Left lobe of liver (tissue), 2 donors: ENCODE results near the gene FAM13A. TPM values are rescaled to one million over a fixed set of nuclear protein-coding genes. Genes with fewer than 3 reads are reported as not detected.
A peak's percentile ranks its signal among the peaks of the same experiment; 100 is the strongest.
"Not testable (repeated sequence)": the region's sequence is repeated elsewhere in the genome, so short reads cannot be mapped to it uniquely, and the experiment has no call there.

Source experiments
- ATAC-seq: fragments of 200-7000 bp; cut with Tn5 transposase; one replicate; pipeline ENCODE4 v1.9.1; 2020; ENCODE audit warnings: mild to moderate bottlenecking, moderate library complexity
- DNase-seq: peaks from one replicate; pipeline ENCODE4 v3.0.0-alpha.2; 2020; ENCODE audit warnings: low spot score
- total RNA-seq: library from RNA; stranded (reverse); gene quantifications from one replicate; pipeline ENCODE4 v1.2.1, GENCODE V29; 2021
- donor health status: DM: no; HTN: no; CAD: no; lungs with moderate emphysema.
- donor health status: DM: no; HTN: yes; CAD: no.

The FAM13A gene
- total RNA-seq, 1 donor from 2014 or later = 70.2 TPM

DNA sequence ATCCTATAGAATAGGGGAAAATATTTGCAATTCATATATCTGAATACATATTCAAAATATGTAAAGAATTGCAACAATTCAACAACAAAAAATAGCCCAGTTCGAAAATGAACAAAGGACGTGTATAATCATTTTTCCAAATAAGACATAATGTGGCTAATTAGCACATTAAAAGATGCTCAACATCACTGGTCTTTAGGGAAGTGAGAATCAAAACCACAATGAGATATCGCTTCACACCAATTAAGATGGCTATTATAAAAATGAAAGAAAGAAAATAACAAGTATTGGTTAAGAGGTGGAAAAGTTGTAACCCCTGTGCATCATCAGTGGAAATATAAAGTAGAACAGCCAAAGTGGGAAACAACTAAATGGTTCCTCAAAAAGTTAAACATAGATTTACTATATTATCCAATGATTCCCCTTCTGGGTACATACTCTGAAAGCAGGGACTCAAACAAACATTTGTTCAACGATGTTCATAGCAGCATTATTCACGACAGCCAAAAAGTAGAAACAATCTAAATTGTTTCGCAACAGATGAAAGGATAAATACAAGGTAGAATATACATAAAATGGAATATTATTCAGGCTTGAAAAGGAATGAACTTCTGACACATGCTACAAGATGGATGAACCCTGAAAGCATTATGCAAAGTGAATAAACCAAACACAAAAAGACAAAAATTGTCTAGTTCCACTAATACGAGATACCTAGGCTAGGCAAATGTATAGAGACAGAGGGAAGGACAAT is 12.7 kb downstream of the FAM13A start:
- ATAC-seq (no peak), DNase-seq (no peak)

- DNase-seq (no peak), ATAC-seq (no peak)
Observed at GRCh38 chr4:89042055-89042454, 14.9 kb downstream of the FAM13A start.

- ATAC-seq (no peak), DNase-seq (no peak)
Observed at GRCh38 chr4:89039730-89040338, 17.2 kb downstream of the FAM13A start.

DNA sequence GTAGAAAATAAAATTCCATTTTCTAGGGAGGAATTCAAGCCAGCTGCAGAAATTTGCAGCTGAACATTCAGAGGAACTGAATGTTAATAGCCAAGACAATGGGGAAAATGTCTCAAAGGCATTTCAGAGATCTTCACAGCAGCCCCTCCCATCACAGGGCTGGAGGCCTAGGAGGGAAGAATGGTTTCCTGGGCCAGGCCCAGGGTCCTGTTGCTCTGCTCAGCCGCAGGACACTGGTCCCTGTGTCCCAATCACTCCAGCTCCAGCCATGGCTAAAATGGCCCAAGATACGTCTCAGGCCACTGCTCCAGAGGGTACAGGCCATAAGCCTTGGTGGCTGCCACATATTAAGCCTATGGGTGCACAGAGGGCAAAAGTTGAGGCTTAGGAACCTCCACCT is 20.4 kb downstream of the FAM13A start:
- no peak for DNase-seq
- no peak for ATAC-seq

- DNase-seq (no peak), ATAC-seq (no peak)
Observed at GRCh38 chr4:89031272-89031671, 25.7 kb downstream of the FAM13A start.

DNA sequence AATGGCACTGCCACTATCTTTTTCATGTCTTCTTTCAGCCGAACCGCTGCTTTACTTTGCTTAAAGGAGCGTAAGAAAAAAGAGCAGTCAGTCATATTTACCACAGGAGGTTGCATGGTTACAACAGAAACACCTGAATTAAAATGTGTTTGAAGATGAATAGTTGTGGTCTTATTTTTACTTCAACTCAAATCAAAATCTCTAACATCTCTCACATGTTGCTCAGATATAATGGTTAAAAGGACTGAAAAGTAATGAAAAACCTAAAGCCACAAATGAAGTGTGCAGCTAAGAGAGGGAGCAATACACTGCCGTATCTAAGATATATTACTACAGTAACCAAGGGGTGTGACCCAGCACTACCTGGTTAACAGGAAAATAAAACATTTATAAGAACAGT is 27.4 kb downstream of the FAM13A start:
- no peak for ATAC-seq
- no peak for DNase-seq

- ATAC-seq = no peak
- DNase-seq = no peak
Observed at GRCh38 chr4:89026542-89026941, 30.4 kb downstream of the FAM13A start.

DNA sequence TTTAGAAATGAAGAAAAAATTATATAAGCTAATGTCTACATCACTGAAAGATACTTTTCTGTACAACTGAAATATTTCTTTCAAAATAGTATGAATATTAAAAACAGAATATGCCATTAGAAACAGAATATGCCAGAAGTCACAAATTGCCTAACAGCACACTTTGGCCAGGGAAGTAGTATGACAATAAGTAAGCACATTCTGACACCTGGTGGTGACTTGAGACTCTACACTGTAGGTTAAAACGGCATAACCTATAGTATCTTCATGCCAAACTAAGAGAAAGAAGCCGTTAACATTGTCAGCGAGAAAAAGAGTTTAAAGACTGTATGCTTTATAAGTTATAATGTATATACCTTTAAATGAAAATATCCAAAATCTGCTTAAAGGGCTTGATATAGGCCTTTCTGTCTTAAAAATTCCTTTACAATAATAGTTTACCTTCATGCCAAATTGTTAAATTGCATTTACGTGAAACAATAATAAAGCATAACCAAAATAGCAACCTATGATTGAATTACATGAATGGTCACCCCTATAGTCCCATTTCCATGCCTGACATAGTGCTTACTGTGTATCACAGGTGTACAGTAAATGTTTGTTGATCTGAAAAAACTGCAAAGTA is 32.8 kb downstream of the FAM13A start:
- DNase-seq (peak; percentile 56), ATAC-seq (peak; percentile 100)

DNA sequence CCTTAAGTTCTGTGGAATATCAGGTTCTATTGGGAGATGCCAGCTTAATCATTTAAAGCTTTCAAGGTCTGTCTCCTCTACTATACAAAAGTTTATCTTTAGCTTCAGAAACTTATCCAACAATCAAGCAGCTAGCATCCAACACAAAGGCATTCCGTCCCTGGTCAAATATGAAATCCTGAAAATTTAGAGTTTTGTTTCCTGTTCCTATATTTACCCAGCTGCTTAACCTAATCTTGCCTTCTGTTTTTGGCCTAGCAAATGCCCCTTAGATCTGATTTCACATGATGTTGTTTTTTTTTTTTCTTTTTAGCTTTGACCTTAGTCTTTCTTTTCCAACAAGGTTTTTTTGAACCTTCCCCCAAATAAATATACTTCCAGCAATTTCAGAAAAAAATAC is 33.8 kb downstream of the FAM13A start:
- no peak for ATAC-seq

GRCh38 chr4:89022426-89023128 is 34.4 kb downstream of the FAM13A start:
- DNase-seq = no peak
- no peak for ATAC-seq

More for the DNA sequence above, 33.8 kb downstream of the FAM13A start:
- DNase-seq = no peak

DNA sequence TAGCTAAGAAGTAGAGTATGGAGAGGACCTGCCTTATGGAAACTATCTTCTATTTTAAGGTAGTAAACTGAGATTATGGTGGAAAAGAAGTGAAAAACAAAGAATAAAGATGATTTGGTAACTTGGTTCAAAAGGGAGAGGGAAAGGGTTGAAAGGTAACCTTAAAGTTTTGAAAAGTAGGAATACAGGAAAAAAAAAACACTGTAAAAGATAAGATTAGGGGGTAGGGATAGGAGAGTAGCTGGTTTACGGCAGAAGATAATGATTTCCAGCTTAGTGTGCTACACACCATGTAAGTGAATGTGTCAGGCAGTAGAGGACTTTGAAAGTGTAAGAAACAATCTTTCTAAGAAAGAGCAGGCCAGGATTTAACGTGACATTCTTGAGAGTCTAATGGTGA is 35.3 kb downstream of the FAM13A start:
- ATAC-seq (no peak), DNase-seq (no peak)

GRCh38 chr4:89021062-89021461 is 35.9 kb downstream of the FAM13A start:
- DNase-seq (no peak), ATAC-seq (no peak)

GRCh38 chr4:89014897-89015296 is 42.1 kb downstream of the FAM13A start:
- not testable (repeated sequence) for DNase-seq, ATAC-seq

GRCh38 chr4:89009761-89010369 is 47.1 kb downstream of the FAM13A start:
- DNase-seq (no peak), ATAC-seq (peak; percentile 51)

DNA sequence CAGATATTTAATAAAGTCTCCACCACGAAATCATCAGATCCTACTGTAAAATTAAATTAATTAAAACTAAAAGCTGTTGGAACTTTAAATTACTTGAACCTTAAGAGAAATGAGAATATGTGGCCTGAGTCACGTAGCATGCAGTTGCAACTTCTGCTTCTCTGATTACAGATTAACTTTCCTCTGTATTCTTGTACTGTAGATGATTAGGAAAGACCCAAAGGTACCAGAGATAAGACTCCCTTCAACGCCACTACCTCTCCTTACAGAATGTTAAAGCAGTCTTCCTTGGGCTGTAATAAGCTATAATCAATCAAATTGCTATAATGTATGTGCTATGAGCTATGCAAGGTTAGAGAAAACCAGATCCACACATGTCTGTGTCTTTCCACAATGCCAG is 47.9 kb downstream of the FAM13A start:
- ATAC-seq = peak; percentile 93
- no peak for DNase-seq

- DNase-seq (no peak), ATAC-seq (no peak)
Observed at GRCh38 chr4:89008166-89008565, 48.8 kb downstream of the FAM13A start.

- DNase-seq (no peak), ATAC-seq (no peak)
Observed at GRCh38 chr4:89007338-89007939, 49.5 kb downstream of the FAM13A start.

DNA sequence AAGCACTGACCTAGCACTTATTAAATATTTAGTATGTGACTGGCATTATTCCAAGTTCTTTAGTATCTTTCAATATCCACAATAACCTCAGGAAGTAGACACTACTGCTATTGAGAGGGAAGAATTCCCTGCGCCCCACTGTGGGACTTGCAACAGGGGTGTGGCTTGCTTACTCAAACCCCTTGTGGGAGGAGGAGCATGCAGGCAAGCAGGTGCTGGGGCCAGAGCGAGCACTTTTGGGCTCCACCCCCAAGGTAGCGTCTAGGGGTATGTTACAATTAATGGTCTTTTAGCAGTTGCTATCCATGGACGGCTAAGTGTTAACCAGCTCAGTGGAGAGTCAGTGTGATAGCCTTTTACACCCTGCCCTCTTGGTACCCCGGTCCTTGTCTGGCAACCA is 50.7 kb downstream of the FAM13A start:
- no peak for DNase-seq
- no peak for ATAC-seq

- DNase-seq, ATAC-seq: not testable (repeated sequence)
Observed at GRCh38 chr4:89005066-89005465, 51.9 kb downstream of the FAM13A start.

- ATAC-seq = no peak
- no peak for DNase-seq
Observed at GRCh38 chr4:89001647-89002445, 55.1 kb downstream of the FAM13A start.
